ENCODE data around the gene DNASE1L3.
A peak's percentile ranks its signal among the peaks of the same experiment; 100 is the strongest.

DNASE1L3 gene

GRCh38 chr3:58241306-58242044, 30.7 kb upstream of the DNASE1L3 start:
- no peak for TF ChIP-seq GATA3 (IDR thresholded peaks at IDR 0.05; ENCODE audit: low read depth, low read length)
- no peak for TF ChIP-seq GATA2 (IDR thresholded peaks at IDR 0.05; ENCODE audit: low read depth, low read length)

DNA sequence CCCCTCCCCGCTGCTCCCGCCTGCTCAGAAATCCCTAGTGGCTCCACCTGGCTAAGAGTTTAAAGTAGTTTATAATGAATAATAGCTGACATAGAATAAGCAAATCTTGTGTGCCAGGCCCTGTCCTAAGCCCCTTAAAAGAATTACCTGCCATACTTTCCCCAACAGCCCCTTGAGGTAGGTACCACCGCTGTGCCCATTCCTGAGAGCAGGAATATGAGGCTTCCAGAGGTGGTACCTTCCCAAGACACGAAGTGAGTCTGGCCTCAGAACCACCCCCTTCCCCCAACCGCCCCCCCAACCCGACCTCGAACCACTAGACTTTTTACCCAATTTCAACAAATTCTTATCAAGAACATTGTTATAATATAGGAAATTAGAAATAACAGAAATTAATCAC, 28.1 kb upstream of the DNASE1L3 start:
- TF ChIP-seq GATA3 (IDR thresholded peaks at IDR 0.05; ENCODE audit: low read depth, low read length) (no peak), GATA2 (IDR thresholded peaks at IDR 0.05; ENCODE audit: low read depth, low read length) (no peak)

DNA sequence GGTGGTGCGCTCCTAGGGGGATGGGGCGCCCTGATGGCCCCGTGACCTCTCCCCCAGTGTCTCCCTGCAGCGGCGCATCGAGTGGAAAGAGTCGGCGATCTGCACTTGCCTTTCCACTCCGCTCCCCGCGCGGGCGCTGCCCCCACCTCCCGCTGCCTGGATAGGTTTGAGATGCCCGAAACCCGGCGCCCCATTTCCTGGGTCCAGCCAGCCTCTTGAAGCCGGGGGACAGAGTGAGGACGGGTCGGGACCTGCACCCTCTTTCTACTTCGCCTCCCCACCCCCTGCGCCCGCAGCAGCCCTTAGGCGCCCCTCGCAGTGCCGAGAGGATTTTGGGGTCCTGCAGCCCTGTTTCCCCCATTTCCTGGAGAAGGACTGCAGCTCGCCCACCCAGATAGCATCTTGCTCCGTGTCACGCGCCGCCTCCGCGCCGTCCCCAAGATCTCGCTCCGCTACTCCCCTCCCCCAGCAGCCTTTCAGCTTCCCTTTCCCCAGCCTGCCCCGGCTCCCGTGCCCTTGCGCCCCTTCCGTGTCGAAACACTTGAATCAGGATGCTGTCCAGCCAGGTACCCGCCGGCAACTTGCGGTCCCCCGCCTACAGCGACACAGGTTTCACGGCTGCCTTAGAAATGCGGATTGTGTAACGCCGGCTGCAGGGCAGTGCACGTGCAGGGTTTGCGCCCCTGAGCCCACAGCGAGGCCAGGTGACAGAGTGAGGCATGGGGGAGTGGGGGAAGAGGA, 27.3 kb upstream of the DNASE1L3 start:
- TF ChIP-seq GATA3 (IDR thresholded peaks at IDR 0.05; ENCODE audit: low read depth, low read length): no peak
- peak; percentile 86 for TF ChIP-seq GATA2 (IDR thresholded peaks at IDR 0.05; ENCODE audit: low read depth, low read length)

GRCh38 chr3:58237238-58237940, 26.6 kb upstream of the DNASE1L3 start, which contains the start of gene ABHD6:
Gene ABHD6, plus strand, starts transcription at chr3:58237792. Its CDS starts 18,795 bp downstream, at chr3:58256587.
- TF ChIP-seq GATA2 (IDR thresholded peaks at IDR 0.05; ENCODE audit: low read depth, low read length) (no peak), GATA3 (IDR thresholded peaks at IDR 0.05; ENCODE audit: low read depth, low read length) (no peak)

DNA sequence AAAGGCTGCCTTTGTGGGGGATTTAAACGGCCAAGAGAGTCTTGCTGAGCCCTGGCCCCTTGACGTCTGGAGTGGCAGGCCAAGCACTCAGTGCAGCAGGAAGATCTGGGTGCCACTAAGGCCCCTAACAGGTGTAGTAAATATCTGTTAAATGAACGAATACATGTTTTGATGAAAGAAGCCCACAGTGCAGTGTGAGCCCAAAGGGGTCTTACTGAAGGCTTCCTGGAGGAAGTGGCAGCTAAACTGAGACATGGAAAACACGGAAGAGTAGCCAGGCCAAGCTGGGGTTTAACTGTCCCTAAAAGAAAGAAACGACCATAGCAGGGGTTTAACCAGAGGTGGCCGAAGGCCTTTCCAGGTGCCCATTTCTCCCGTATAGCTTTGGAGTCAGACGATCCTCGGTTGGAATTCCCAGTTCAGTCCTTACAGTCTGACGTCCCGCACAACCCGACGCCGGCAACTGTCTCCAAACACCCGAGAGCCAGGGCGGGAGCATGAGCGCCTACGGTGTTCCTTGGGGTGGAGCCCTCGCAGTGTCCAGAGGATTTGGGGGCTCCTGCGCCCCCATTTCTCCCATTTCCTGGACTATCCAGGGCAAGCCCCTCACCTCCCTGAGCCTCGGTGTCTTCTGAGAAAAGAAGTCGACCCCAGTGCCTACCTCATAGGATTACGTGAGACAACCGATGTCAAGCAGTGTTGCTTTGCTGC, 25.9 kb upstream of the DNASE1L3 start:
- TF ChIP-seq GATA3 (IDR thresholded peaks at IDR 0.05; ENCODE audit: low read depth, low read length) (no peak), GATA2 (IDR thresholded peaks at IDR 0.05; ENCODE audit: low read depth, low read length) (no peak)

GRCh38 chr3:58235970-58236369, 25.2 kb upstream of the DNASE1L3 start:
- TF ChIP-seq GATA2 (IDR thresholded peaks at IDR 0.05; ENCODE audit: low read depth, low read length) (no peak), GATA3 (IDR thresholded peaks at IDR 0.05; ENCODE audit: low read depth, low read length) (no peak)

- TF ChIP-seq GATA2 (IDR thresholded peaks at IDR 0.05; ENCODE audit: low read depth, low read length) (no peak), GATA3 (IDR thresholded peaks at IDR 0.05; ENCODE audit: low read depth, low read length) (no peak)
Observed at GRCh38 chr3:58234516-58234931, 23.8 kb upstream of the DNASE1L3 start.

GRCh38 chr3:58231666-58232065, 20.9 kb upstream of the DNASE1L3 start:
- TF ChIP-seq GATA2 (IDR thresholded peaks at IDR 0.05; ENCODE audit: low read depth, low read length) (no peak), GATA3 (IDR thresholded peaks at IDR 0.05; ENCODE audit: low read depth, low read length) (no peak)

DNA sequence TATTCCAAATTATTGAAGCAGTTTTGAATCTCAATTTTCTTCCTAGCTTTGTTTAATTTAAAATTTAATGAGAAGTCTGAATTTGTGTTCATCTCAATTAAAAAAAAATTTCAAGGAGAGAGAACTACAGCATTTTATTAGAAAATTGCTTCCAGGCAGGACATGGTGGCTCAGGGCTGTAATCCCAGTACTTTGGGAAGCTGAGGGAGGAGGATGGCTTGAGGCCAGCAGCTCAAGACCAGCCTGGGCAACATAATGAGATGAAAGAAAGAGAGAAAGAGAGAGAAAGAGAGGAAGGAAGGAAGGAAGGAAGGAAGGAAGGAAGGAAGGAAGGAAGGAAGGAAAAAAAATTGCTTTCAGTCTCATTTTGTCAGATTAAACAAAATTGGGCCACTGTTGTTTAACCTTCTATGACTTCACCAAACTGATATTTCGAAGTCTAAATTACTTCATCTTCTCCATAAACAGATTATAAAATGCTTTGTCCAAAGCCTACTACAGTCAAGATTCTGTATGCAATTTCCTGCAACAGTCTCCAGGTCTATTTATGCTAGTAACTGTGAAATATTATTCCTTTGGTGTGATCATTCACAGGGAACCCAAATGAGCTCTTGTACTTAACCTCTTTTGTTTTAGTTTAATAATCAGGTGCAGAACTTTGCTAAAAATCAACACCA, 20.2 kb upstream of the DNASE1L3 start:
- no peak for TF ChIP-seq GATA2 (IDR thresholded peaks at IDR 0.05; ENCODE audit: low read depth, low read length)
- no peak for TF ChIP-seq GATA3 (IDR thresholded peaks at IDR 0.05; ENCODE audit: low read depth, low read length)

- TF ChIP-seq GATA3 (IDR thresholded peaks at IDR 0.05; ENCODE audit: low read depth, low read length) (no peak), GATA2 (IDR thresholded peaks at IDR 0.05; ENCODE audit: low read depth, low read length) (no peak)
Observed at GRCh38 chr3:58223855-58224254, 13.1 kb upstream of the DNASE1L3 start.

- TF ChIP-seq GATA3 (IDR thresholded peaks at IDR 0.05; ENCODE audit: low read depth, low read length): no peak
- no peak for TF ChIP-seq GATA2 (IDR thresholded peaks at IDR 0.05; ENCODE audit: low read depth, low read length)
Observed at GRCh38 chr3:58222161-58222724, 11.5 kb upstream of the DNASE1L3 start.

DNA sequence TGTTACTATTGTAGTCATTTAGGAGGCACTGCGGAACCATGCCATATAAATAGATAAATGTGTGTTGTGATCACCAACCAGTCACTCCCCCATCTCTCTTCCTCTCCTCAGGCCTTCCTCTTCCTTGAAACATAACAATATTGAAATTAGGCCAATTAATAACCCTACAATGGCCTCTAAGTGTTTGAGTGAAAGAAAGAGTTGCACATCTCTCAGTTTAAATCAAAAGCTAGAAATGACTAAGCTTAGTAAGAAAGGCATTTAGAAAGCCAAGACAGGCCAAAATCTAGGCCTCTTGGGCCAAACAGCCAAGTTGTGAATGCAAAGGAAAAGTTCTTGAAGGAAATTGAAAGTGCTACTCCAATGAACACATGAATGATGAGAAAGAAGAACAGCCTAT, 8.1 kb upstream of the DNASE1L3 start:
- TF ChIP-seq GATA2 (IDR thresholded peaks at IDR 0.05; ENCODE audit: low read depth, low read length): no peak
- TF ChIP-seq GATA3 (IDR thresholded peaks at IDR 0.05; ENCODE audit: low read depth, low read length): no peak

GRCh38 chr3:58217209-58217811, 6.5 kb upstream of the DNASE1L3 start:
- no peak for TF ChIP-seq GATA2 (IDR thresholded peaks at IDR 0.05; ENCODE audit: low read depth, low read length)
- TF ChIP-seq GATA3 (IDR thresholded peaks at IDR 0.05; ENCODE audit: low read depth, low read length): no peak

Data from SH-SY5Y (cell line).